Measurements from ENCODE around the gene ITGA8.

ITGA8 gene

DNA sequence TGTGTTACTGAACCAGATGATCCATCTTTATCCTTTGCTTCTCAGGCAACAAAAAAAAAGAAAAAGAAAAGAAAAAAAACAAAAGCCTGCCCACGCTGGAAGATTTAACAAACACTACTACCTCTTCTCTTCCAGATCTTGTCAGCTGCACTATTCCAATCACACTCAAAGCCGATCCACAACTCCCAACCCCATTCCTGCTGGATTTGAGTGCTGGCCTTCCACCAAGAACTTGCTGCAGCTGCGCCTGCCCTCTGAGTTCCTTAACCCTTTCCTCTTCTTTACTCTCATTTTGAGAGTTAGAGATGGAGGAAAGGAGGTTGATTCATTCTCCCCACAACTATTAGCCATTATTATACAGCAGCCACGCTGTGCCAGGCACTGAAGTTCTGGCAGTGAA is 16.0 kb upstream of the ITGA8 start:
- no peak for DNase-seq (ENCODE audit: low read depth)

GRCh38 chr10:15730341-15730740 is 10.6 kb upstream of the ITGA8 start:
- no peak for DNase-seq (ENCODE audit: low read depth)

DNA sequence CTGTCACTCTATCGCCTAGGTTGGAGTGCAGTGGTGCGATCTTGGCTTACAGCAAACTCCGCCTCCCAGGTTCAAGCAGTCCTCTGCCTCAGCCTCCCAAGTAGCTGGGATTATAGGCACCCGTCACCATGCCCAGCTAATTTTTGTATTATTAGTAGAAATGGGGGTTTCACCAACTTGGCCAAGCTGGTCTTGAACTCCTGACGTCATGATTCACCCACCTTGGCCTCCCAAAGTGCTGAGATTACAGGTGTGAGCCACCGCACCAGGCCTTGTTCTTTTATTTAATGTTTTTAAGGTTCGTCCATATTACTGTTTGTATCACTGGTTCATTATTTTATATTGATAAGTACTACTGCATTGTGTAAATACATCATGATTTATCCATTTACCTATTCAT is 10.2 kb upstream of the ITGA8 start:
- no peak for DNase-seq (ENCODE audit: low read depth)

DNA sequence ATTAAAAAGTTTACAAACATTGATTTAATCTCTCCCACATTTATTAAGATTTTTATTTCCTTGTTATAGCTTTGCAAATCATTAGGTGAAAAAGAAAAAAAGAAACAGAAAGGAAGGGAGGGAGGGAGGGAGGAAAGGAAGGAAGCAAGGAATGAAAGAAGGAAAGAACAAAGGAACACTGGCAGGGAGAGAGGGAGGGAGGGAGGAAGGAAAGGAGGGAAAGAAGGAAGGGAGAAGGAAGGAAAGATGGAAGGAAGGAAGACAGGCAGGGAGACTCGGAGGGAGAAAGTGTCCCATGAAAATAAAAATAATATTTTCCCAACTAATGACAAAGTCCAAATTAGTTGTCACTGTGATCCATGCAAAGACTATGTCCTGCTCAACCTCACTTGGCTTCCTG is 6.3 kb upstream of the ITGA8 start:
- DNase-seq (ENCODE audit: low read depth) = no peak

DNA sequence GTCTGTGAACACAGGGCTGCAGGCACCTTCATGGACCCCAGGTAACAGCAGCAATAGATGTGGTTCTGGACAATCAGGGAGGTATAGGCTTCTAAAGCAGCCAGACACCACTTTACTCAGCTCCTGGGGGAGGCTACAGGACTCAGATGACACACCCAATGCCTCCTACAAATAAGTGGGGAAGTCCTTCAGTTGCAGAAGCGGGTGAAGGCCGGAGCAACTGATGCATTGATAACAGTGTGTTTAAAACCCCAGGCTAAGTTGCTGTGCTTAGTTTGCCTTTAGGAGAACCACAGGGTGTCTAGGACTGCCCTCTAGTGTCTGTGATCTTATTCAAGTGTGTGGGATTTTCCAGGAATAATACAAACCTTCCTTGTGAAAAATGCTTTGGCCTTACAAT is 5.9 kb upstream of the ITGA8 start:
- DNase-seq (ENCODE audit: low read depth) = peak; percentile 57

GRCh38 chr10:15724683-15725082 is 5.0 kb upstream of the ITGA8 start:
- DNase-seq (ENCODE audit: low read depth) = no peak

DNA sequence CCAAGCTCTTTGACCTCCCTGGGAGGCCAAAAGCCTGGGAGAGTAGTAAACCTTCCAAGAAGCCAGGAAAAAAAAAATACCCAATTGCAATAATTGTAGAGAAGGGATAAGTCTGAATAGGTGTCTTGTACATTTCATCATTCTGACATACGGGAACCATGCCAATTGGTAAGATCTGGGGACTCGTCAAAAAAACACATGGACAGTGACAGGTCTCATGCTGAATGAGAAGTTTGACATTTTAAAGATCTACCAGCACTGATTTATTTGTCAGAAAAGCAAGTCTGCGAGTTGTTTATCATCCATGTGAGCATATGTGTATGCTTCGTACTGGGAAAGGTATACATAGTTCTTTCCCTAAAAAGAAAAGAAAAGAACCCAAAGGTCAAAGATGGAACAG is 4.1 kb upstream of the ITGA8 start:
- no peak for DNase-seq (ENCODE audit: low read depth)

DNA sequence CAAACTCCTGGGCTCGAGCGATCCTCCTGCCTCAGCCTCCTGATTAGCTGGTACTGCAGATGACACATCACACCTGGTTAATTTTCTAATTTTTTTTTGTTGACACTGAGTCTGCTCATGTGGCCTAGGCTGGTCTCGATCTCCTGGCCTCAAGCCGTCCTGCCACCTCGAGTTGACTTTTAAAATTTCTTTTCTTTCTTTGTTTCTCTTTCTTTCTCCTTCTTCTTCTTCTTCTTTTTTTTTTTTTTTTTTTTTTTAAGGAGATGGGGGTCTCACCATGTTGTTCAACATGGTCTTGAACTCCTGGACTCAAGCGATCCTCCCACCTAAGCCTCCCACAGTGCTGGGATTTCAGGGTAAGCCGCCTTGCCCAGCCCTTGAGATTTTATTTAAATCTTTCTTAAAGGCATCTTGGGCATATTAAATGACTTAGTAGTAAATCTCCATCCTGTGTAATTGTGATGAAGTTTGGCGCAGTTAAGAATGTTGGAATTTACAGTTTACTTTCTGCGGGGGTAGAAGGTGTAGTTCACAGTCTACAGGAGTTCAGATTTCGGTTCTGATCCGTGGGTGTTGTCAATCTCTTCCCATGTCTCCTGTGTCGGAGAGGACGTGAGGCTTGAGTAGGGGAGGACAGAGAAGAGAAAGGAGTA is 1.0 kb upstream of the ITGA8 start:
- DNase-seq (ENCODE audit: low read depth) = no peak

- no peak for DNase-seq (ENCODE audit: low read depth)
Observed at GRCh38 chr10:15719049-15719898, 448 bp downstream of the ITGA8 start.

GRCh38 chr10:15718694-15719048 is 1.1 kb downstream of the ITGA8 start:
- DNase-seq (ENCODE audit: low read depth) = no peak

DNA sequence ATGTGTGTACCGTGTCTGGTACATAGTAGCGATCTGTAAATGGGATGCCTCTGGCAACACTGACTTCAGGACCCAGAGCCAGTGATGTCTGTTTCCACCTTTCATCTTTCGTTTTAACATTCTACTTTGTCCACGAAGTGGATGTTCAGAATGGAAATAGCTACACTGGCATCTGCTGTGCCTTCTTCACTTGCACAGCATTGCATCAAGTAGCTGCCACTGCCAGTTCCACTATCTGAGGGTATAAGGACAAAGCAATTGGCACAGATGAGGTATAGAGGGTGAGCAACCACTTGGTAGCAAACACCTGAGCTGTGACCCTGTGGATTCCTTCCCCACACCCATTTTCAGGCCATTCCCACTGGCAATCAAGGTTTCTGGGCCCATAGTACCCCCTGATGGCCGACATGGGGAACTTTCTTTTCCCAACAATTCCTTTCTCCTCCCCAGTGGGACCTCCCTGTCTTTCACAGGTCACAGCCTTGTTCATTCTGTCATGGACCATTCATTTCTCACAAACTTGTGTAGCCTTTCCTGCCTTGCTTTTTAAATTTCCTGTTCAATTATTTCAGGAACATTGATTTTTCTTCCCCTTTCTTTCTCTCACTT is 4.0 kb downstream of the ITGA8 start:
- no peak for DNase-seq (ENCODE audit: low read depth)

GRCh38 chr10:15714847-15715246 is 4.9 kb downstream of the ITGA8 start:
- no peak for DNase-seq (ENCODE audit: low read depth)

GRCh38 chr10:15712883-15713282 is 6.8 kb downstream of the ITGA8 start:
- DNase-seq (ENCODE audit: low read depth) = peak; percentile 18

- DNase-seq (ENCODE audit: low read depth) = no peak
Observed at GRCh38 chr10:15710455-15710854, 9.3 kb downstream of the ITGA8 start.

DNA sequence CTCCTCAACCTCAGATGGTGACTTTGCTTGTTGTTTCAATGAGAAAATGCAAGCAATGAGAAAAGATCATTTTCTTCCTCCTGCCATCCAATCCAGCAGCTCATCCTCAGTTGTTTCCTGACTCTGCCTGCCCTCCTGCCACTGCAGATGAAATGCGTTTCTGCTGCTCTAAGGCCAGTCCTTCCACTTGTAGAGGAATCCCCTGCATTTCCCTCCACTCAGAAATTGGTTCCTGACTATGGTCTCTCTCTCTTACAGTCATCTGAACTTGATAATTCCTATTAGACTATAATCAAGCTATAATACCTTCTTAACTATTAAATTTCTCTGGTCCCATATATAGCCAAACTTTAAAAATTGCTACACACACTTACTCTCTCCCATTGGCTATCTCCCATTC is 14.4 kb downstream of the ITGA8 start:
- DNase-seq (ENCODE audit: low read depth) = no peak

DNA sequence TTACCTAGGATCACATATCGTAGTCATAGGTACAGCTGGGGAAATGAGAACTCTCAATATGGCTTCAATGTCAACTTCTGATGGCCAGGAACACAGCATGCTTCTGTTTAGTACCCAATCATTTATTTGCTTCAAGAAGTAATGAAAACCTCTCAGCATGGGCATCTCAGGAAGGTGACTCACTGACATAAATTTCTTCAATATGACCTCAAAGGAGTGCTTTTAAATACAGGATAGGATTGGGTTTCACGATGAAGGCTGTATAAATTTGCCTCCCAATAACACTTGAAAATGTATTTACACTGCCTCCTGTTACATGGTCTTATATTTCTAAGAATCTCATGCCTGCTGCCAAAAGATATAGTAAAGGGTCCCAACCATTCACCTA is 15.1 kb downstream of the ITGA8 start:
- DNase-seq (ENCODE audit: low read depth) = no peak

DNA sequence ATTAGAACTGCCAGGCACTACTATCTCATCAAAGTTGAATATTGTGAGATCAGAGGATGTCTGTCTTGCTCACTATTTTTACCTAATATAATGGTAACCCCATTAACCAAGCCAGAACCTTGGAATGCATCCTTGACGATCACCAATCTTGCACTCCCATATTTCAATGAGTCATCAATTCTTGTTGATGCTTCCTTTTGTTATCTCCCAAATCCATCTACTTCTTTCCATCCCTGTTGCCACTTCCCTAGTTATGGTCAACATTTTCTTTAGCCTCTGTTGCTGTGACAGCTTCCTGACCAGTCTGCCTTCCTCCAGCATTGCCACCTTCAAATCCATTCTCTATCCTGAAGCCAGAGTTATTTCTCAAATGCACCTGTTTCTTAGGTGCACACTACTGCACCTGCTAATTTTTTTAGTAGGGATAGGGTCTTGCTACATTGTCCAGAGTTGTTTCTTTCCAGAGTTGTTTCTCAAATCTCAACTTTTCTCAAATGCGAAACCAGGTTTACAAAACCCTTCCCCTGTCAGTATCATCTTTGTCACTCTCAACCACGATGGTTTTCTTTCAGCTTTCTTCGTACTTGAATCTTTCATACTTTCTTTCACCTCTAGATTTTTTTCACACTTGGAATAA is 15.7 kb downstream of the ITGA8 start:
- DNase-seq (ENCODE audit: low read depth) = no peak

DNA sequence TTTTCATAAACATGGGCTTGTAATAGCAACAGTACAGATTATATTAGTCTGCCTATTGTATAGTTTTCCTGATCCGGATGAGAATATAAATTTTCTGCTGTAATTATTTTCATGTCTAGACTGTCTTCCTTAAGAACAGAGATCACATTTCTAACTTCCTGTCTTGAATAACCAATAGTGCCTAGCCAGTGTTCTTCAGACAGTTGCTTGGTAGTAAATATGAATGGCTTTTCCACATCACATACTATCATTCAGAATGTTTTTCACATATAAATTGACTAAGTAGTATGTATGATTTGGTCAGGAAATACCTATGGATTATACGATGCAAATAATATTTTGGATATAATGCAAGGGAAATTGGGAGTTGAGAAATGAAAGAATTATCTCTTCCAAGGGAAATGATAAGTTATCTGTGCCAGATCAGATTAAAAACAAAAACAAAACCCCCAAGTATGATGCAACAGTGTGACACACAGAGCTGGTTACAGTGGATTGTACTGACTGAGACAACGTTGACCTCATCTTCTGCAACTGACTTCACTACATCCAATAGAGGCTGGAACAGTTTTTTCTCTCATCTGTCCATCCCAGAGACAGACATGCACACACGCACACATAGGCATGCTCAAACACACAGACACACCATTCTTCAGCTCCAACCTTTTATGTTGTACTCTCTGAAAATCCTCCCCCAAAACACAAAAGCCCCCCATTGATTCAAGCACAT is 16.4 kb downstream of the ITGA8 start:
- DNase-seq (ENCODE audit: low read depth) = peak; percentile 17

- no peak for DNase-seq (ENCODE audit: low read depth)
Observed at GRCh38 chr10:15700078-15700674, 19.5 kb downstream of the ITGA8 start.

- no peak for DNase-seq (ENCODE audit: low read depth)
Observed at GRCh38 chr10:15695852-15696251, 23.9 kb downstream of the ITGA8 start.

GRCh38 chr10:15690031-15690430 is 29.7 kb downstream of the ITGA8 start:
- no peak for DNase-seq (ENCODE audit: low read depth)

DNA sequence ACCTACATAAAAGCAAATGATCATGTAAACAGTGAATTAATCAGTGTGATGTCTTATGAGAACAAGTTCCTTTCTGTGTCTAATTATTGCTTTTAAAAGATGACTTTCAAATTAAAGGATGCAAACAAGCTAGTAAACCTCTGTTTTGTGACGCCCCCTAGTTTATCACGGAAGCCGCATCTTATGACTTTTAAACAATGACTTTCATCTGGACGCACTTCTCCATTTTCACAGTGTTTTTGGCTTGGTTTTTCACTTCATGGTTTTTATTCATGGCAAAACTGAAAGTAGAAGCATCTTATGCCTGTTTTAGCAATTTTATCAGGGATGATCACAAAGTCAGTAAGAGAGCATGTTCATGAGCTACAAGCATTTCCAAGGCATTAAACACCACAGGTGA is 35.0 kb downstream of the ITGA8 start:
- DNase-seq (ENCODE audit: low read depth) = no peak
